ENCODE results near the gene GABRB1.

DNA sequence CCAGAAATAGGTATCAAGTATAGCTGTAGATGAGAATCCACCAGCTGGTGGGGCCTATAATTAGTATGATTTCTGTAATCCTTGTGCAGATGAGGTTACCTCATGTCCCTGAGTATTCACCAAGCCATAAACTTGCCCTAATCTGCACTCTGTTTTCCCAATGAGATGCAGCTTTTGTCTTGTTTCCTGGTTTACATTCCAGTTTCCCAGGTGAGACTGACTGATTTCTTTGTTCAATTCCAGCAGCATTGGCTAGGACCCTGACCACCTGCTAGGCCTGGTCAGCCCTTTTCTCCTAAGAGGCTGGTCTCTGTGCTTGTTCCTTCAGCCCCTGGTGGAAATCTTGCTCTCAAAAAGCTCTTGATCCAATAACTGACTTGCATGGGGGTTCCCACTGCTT is 44.6 kb downstream of the GABRB1 start:
- TF ChIP-seq CTCF (conservative IDR thresholded peaks at IDR 0.05; ENCODE audit: low read length) (no peak), EZH2phosphoT487 (IDR thresholded peaks at IDR 0.05; ENCODE audit: borderline replicate concordance) (no peak)

All from Loucy (cell line).